Stomach smooth muscle (tissue), 2 donors: ENCODE data around the gene DMRTC2.

Experiments used
- H3K27ac ChIP-seq: one replicate; pipeline ENCODE4 v1.7.0; 2013; ENCODE audit warnings: mild to moderate bottlenecking, low read length, inconsistent platforms
- H3K27me3 ChIP-seq, 2 donors: one replicate each; pipeline ENCODE4 v1.7.0; 2013; ENCODE audit warnings: low read length in 2 of 2; ENCODE audit not compliant: insufficient read depth in 2 of 2, control insufficient read depth in 1 of 2
- H3K36me3 ChIP-seq, 2 donors: one replicate each; pipeline ENCODE4 v1.7.0; 2013; ENCODE audit warnings: low read length in 2 of 2; ENCODE audit not compliant: control insufficient read depth in 2 of 2, insufficient read depth in 2 of 2
- H3K4me1 ChIP-seq: one replicate; pipeline ENCODE4 v1.7.0; 2013; ENCODE audit warnings: low read length; ENCODE audit not compliant: control insufficient read depth, insufficient read depth
- H3K4me3 ChIP-seq, 2 donors: one replicate each; pipeline ENCODE4 v1.7.0; 2013; ENCODE audit warnings: low read length in 2 of 2
- H3K9ac ChIP-seq, 2 donors: one replicate each; pipeline ENCODE4 v1.7.0; 2013; ENCODE audit warnings: low read length in 2 of 2, mild to moderate bottlenecking in 1 of 2
- H3K9me3 ChIP-seq, 2 donors: one replicate each; pipeline ENCODE4 v1.7.0; 2013; ENCODE audit warnings: low read length in 2 of 2; ENCODE audit not compliant: control insufficient read depth in 2 of 2
- donor health status: healthy.
- donor health status: Pancreatic carcinoma.

Gene DMRTC2

DNA sequence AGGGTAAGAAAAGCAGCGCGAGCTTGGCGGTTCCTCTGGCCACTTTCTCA lies at the start of gene DMRTC2:
DMRTC2 (plus strand) TSS at position 42 of the 50 bp plus-strand sequence. CDS start 2,387 bp downstream, outside the sequence.
- H3K9ac ChIP-seq, result no peak within 1 kb of the TSS

GRCh38 chr19:41796362-41796761 lies 48.5 kb upstream of the DMRTC2 start, which contains the start of gene CEACAM3:
TSS of gene CEACAM3 (plus strand) at chr19:41796587. CDS start at chr19:41796678, 91 bp downstream.
- Histone ChIP-seq H3K4me3 (no peak within 1 kb of the TSS), H3K4me1 (no peaks in the 10 kb centered on the region), H3K27me3 (peaks cover 7 to 15% of the 10 kb centered on the region in 2 donors), H3K9me3 (no peaks in the 10 kb centered on the region), H3K36me3 (no peaks in the 10 kb centered on the region), H3K9ac (no peak within 1 kb of the TSS), H3K27ac (no peak within 1 kb of the TSS)

More for the DNA sequence above, at the start of gene DMRTC2:
- Histone ChIP-seq H3K36me3 (no peaks in the 10 kb centered on the region), H3K27ac (no peak within 1 kb of the TSS), H3K4me1 (no peaks in the 10 kb centered on the region), H3K27me3 (peaks cover 6 to 9% of the 10 kb centered on the region in 2 donors), H3K4me3 (no peak within 1 kb of the TSS), H3K9me3 (no peaks in the 10 kb centered on the region)

- Histone ChIP-seq H3K4me1 (no peaks in the 10 kb centered on the region), H3K9me3 (no peaks in the 10 kb centered on the region), H3K36me3 (no peaks in the 10 kb centered on the region), H3K9ac (no peak overlapping the region), H3K4me3 (no peak overlapping the region), H3K27me3 (peaks cover 10 to 15% of the 10 kb centered on the region in 2 donors), H3K27ac (no peak overlapping the region)
These were observed 47.9 kb upstream of the DMRTC2 start for GRCh38 chr19:41796901-41797300.

DNA sequence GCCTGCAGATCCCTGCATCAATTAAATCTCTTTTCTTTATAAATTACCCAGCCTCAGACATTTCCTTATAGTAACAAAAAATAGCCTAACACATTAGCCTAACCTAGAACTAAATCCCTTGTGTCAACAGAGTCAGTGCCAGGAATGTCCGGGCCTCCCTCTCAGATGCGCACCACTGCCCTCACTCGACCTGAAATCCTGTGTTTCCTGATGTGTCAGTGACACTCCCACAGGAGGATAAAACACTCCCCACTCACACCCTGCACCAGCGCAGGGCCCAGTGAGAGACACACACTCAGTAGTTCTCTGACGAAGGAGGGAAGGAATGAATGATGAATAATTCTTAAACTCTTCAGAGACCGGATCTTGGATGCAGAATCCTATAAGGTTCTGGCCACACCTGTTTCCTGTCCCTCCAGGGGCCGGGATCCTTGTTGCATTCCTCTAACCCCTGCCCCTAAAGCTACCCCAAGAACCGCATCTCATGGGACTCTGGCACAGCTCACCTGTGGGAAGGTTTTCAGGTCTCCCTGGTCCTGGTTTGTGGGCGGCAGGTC lies 45.3 kb upstream of the DMRTC2 start:
- Histone ChIP-seq H3K27me3 (peaks cover 5 to 7% of the 10 kb centered on the region in 2 donors), H3K36me3 (no peaks in the 10 kb centered on the region), H3K9me3 (no peaks in the 10 kb centered on the region), H3K4me3 (no peak overlapping the region), H3K4me1 (no peaks in the 10 kb centered on the region), H3K27ac (no peak overlapping the region), H3K9ac (no peak overlapping the region)

- no peak overlapping the region for H3K27ac ChIP-seq
- H3K27me3 ChIP-seq, result peaks cover 5% of the 10 kb centered on the region in 2 donors
- H3K9me3 ChIP-seq, result no peaks in the 10 kb centered on the region
- H3K36me3 ChIP-seq, result no peaks in the 10 kb centered on the region
- H3K4me1 ChIP-seq, result no peaks in the 10 kb centered on the region
- H3K4me3 ChIP-seq, result no peak overlapping the region
- no peak overlapping the region for H3K9ac ChIP-seq
These were observed 43.8 kb upstream of the DMRTC2 start for GRCh38 chr19:41801031-41801430.

- no peak overlapping the region for H3K27ac ChIP-seq
- H3K27me3 ChIP-seq, result peaks cover 5% of the 10 kb centered on the region in 2 donors
- no peaks in the 10 kb centered on the region for H3K4me1 ChIP-seq
- H3K9ac ChIP-seq, result no peak overlapping the region
- H3K9me3 ChIP-seq, result no peaks in the 10 kb centered on the region
- H3K36me3 ChIP-seq, result no peaks in the 10 kb centered on the region
- H3K4me3 ChIP-seq, result no peak overlapping the region
These were observed 43.0 kb upstream of the DMRTC2 start for GRCh38 chr19:41801792-41802211.

DNA sequence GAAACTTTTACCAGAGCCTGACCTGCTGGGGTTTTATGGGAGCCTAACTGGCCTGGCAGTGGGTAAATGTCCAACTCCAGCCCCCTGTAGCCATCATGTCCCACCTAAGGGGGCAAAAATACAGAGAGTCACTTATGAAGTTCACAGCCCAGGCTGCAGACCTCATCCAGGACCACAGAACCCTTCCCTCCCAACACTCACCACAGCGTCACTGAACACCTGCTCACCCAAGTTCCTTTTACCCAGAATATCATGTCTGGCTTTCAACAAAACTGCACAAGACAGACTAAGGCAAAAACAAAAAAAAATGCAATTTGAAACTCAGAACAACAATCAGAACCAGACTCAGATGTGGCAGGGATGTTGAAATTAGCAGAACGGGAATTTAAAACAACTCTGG lies 42.1 kb upstream of the DMRTC2 start:
- H3K9me3 ChIP-seq, result no peaks in the 10 kb centered on the region
- peaks cover 5% of the 10 kb centered on the region in 2 donors for H3K27me3 ChIP-seq
- no peak overlapping the region for H3K27ac ChIP-seq
- no peak overlapping the region for H3K9ac ChIP-seq
- H3K4me3 ChIP-seq, result no peak overlapping the region
- no peaks in the 10 kb centered on the region for H3K36me3 ChIP-seq
- H3K4me1 ChIP-seq, result no peaks in the 10 kb centered on the region

DNA sequence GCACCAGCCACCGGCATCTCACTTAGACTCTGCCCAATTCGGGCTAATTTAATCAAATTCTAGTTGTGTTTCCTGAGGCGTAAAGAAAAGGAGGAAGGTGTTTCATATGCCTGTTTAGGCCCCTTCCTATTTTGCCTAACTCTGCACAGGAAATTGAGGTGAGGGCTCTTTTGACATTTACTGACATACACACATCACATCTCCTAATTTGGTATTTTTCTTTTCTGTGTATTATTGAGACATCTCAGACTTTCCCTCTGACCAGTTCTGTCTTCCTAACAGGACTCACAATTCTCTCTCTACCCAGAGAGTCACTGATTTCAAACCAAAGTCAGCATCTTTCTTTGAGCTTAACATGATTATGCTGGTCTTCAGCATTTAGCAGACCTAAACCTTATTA lies 40.5 kb upstream of the DMRTC2 start:
- H3K4me3 ChIP-seq, result no peak overlapping the region
- H3K27ac ChIP-seq, result no peak overlapping the region
- H3K9me3 ChIP-seq, result no peaks in the 10 kb centered on the region
- H3K27me3 ChIP-seq, result peaks cover 5% of the 10 kb centered on the region in 2 donors
- H3K4me1 ChIP-seq, result no peaks in the 10 kb centered on the region
- H3K36me3 ChIP-seq, result no peaks in the 10 kb centered on the region
- no peak overlapping the region for H3K9ac ChIP-seq

DNA sequence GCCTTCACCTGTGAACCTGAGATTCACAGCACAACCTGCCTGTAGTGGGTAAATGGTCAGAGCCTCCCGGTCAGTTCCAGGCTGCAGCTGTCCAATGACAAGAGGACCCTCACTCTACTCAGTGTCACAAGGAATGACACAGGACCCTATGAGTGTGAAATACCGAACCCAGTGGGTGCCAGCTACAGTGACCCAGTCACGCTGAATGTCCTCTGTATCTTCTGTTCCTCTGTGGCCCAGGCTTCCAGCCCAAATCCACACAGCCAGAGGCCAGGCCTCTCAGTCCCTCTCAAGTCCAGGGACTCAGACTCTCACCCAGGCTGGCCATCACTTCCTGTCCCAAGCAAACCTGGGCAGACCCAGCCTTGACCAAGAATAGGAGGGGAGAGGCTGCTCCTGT lies 37.7 kb upstream of the DMRTC2 start:
- Histone ChIP-seq H3K36me3 (no peaks in the 10 kb centered on the region), H3K9ac (no peak overlapping the region), H3K4me1 (no peaks in the 10 kb centered on the region), H3K4me3 (no peak overlapping the region), H3K9me3 (no peaks in the 10 kb centered on the region), H3K27me3 (peaks cover 0 to 10% of the 10 kb centered on the region in 2 donors), H3K27ac (no peak overlapping the region)

GRCh38 chr19:41808663-41809566 lies 35.9 kb upstream of the DMRTC2 start:
- Histone ChIP-seq H3K36me3 (no peaks in the 10 kb centered on the region), H3K27me3 (peaks cover 0 to 10% of the 10 kb centered on the region in 2 donors), H3K9ac (no peak overlapping the region), H3K4me1 (no peaks in the 10 kb centered on the region), H3K4me3 (no peak overlapping the region), H3K27ac (no peak overlapping the region), H3K9me3 (no peaks in the 10 kb centered on the region)

DNA sequence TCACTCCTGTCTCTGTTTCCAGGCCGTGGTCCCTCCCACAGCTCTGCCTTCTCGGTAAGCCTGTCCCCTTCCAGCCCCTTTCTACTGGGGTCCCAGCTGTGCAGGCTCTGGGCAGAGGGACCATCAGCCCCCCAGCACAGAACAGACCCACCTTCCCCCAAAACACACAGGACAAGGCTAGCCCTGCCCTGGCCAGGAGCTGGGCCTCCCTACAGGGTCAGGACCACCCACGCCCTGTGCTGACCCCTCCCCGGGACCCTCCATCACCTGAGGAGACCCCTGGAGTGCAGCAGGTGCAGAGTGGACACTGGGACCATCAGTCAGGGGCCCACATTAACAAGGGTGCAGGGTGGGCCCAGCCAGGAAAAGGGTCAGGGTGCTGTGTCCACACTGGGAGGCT lies 34.5 kb upstream of the DMRTC2 start:
- Histone ChIP-seq H3K4me3 (no peak overlapping the region), H3K9ac (no peak overlapping the region), H3K4me1 (no peaks in the 10 kb centered on the region), H3K27ac (no peak overlapping the region), H3K27me3 (peaks cover 0 to 10% of the 10 kb centered on the region in 2 donors), H3K36me3 (no peaks in the 10 kb centered on the region), H3K9me3 (no peaks in the 10 kb centered on the region)
